Neuronal stem cell (in vitro differentiated cells): ENCODE measurements around the gene ULK4.

Source experiments
- DNase-seq: peaks from one replicate; pipeline ENCODE4 v3.0.0-alpha.2; 2013; ENCODE audit warnings: low spot score
- H2AFZ ChIP-seq: one replicate; pipeline ENCODE4 v1.6.1; 2013; ENCODE audit warnings: mild to moderate bottlenecking, low read length, inconsistent platforms
- H2AK5ac ChIP-seq: 2 replicates; pipeline ENCODE4 v1.6.1; 2013; ENCODE audit warnings: low read depth, mild to moderate bottlenecking, inconsistent platforms, low read length, moderate library complexity, mixed read lengths
- H2BK120ac ChIP-seq: 2 replicates; pipeline ENCODE4 v1.6.1; 2013; ENCODE audit warnings: low read depth, mild to moderate bottlenecking, inconsistent platforms, low read length, moderate library complexity, mixed read lengths
- H2BK12ac ChIP-seq: one replicate; pipeline ENCODE4 v1.6.1; 2013; ENCODE audit warnings: low read length, inconsistent platforms
- H2BK15ac ChIP-seq: 2 replicates; pipeline ENCODE4 v1.6.1; 2013; ENCODE audit warnings: mild to moderate bottlenecking, low read length, inconsistent platforms, mixed read lengths
- H2BK5ac ChIP-seq: one replicate; pipeline ENCODE4 v1.6.1; 2013; ENCODE audit warnings: inconsistent platforms, mild to moderate bottlenecking, low read length, moderate library complexity
- H3K14ac ChIP-seq: one replicate; pipeline ENCODE4 v1.6.1; 2013; ENCODE audit warnings: low read length, inconsistent platforms
- H3K18ac ChIP-seq: 2 replicates; pipeline ENCODE4 v1.6.1; 2013; ENCODE audit warnings: low read length, inconsistent platforms
- H3K23ac ChIP-seq: 2 replicates; pipeline ENCODE4 v1.6.1; 2013; ENCODE audit warnings: low read depth, mild to moderate bottlenecking, mixed read lengths, low read length, inconsistent platforms; ENCODE audit not compliant: poor library complexity
- H3K27ac ChIP-seq: replicated peaks from 3 replicates; pipeline ENCODE4 v1.5.1; 2013; ENCODE audit warnings: low read length, inconsistent platforms
- H3K27me3 ChIP-seq, 3 experiments: 2 replicates each; pipeline ENCODE4 v1.6.1; 2013; ENCODE audit warnings: low read length in 3 of 3, mild to moderate bottlenecking in 2 of 3, inconsistent platforms in 1 of 3, low read depth in 1 of 3, mixed read lengths in 1 of 3, moderate library complexity in 1 of 3; ENCODE audit not compliant: control insufficient read depth in 3 of 3, insufficient read depth in 3 of 3
- H3K36me3 ChIP-seq, 2 donors: replicated peaks in 1 of 2; 2 replicates each; pipeline ENCODE4 v1.6.1; 2013; ENCODE audit warnings: low read length in 2 of 2; ENCODE audit not compliant: control insufficient read depth in 2 of 2, insufficient read depth in 2 of 2
- H3K4ac ChIP-seq: 2 replicates; pipeline ENCODE4 v1.6.1; 2013; ENCODE audit warnings: inconsistent platforms, mild to moderate bottlenecking, low read length, moderate library complexity
- H3K4me1 ChIP-seq, 2 donors: 1 replicate in 1 of 2; 2 replicates in 1 of 2; pipeline ENCODE4 v1.6.1; 2013; ENCODE audit warnings: low read length in 2 of 2, low read depth in 1 of 2; ENCODE audit not compliant: control insufficient read depth in 2 of 2, insufficient read depth in 1 of 2
- H3K4me2 ChIP-seq: one replicate; pipeline ENCODE4 v1.6.1; 2013; ENCODE audit warnings: mild to moderate bottlenecking, low read length, inconsistent platforms; ENCODE audit not compliant: insufficient read depth, poor library complexity, severe bottlenecking
- H3K4me3 ChIP-seq, 2 donors: 2 replicates each; pipeline ENCODE4 v1.5.1; 2013; ENCODE audit warnings: low read length in 2 of 2, mild to moderate bottlenecking in 2 of 2, inconsistent platforms in 1 of 2, moderate library complexity in 1 of 2
- H3K79me1 ChIP-seq: one replicate; pipeline ENCODE4 v1.6.1; 2013; ENCODE audit warnings: low read depth, mild to moderate bottlenecking, inconsistent platforms, low read length, moderate library complexity
- H3K9ac ChIP-seq: one replicate; pipeline ENCODE4 v1.6.1; 2013; ENCODE audit warnings: mild to moderate bottlenecking, low read depth, low read length, inconsistent platforms; ENCODE audit not compliant: poor library complexity
- H3K9me3 ChIP-seq, 2 donors: replicated peaks in 1 of 2; 2 replicates each; pipeline versions ENCODE3 to v1.6.1; 2013; ENCODE audit warnings: low read length in 2 of 2, mild to moderate bottlenecking in 2 of 2, inconsistent platforms in 1 of 2, low read depth in 1 of 2, mixed read lengths in 1 of 2, moderate library complexity in 1 of 2; ENCODE audit not compliant: control insufficient read depth in 2 of 2, insufficient read depth in 1 of 2
- H4K8ac ChIP-seq: one replicate; pipeline ENCODE4 v1.6.1; 2013; ENCODE audit warnings: low read depth, mild to moderate bottlenecking, inconsistent platforms, low read length, moderate library complexity
- H4K91ac ChIP-seq: one replicate; pipeline ENCODE4 v1.6.1; 2013; ENCODE audit warnings: low read length, low read depth, mild to moderate bottlenecking, inconsistent platforms; ENCODE audit not compliant: poor library complexity
- WGBS, 2 donors: extraction: QIAGEN DNeasy Blood & Tissue Kit; methylation state at CpG; one replicate each; pipeline ENCODE4 v1.1.7; 2013; ENCODE audit warnings: missing lambda C conversion rate in 2 of 2, mixed read lengths in 1 of 2; ENCODE audit not compliant: insufficient read length in 2 of 2, insufficient replicate concordance in 1 of 2; ENCODE audit errors: extremely low coverage in 2 of 2; 5-methylcytosine and 5-hydroxymethylcytosine counted together

ULK4 gene

GRCh38 chr3:41462103-41462691 lies 499.7 kb downstream of the ULK4 start:
- H3K9me3 ChIP-seq = no peaks in the 10 kb centered on the region
- no peak overlapping the region for H3K14ac ChIP-seq
- no peak overlapping the region for H2BK15ac ChIP-seq
- H3K4ac ChIP-seq = no peak overlapping the region
- H2BK12ac ChIP-seq = no peak overlapping the region
- no peak overlapping the region for H3K4me3 ChIP-seq
- H2BK5ac ChIP-seq = no peak overlapping the region
- H3K36me3 ChIP-seq = no peaks in the 10 kb centered on the region
- H3K9ac ChIP-seq = no peak overlapping the region
- no peak for DNase-seq
- no peak overlapping the region for H2BK120ac ChIP-seq
- H4K8ac ChIP-seq = no peak overlapping the region
- H3K23ac ChIP-seq = no peak overlapping the region
- no peak overlapping the region for H2AFZ ChIP-seq
- H3K27ac ChIP-seq = no peak overlapping the region
- no peak overlapping the region for H3K4me2 ChIP-seq
- no peaks in the 10 kb centered on the region for H3K79me1 ChIP-seq
- no peak overlapping the region for H4K91ac ChIP-seq
- no CpG with 5 or more reads among the region's 2 CpGs for WGBS, 2 donors
- H2AK5ac ChIP-seq = no peak overlapping the region
- H3K4me1 ChIP-seq = peaks cover under 1 to 2% of the 10 kb centered on the region in 2 donors
- no peaks in the 10 kb centered on the region for H3K27me3 ChIP-seq
- H3K18ac ChIP-seq = no peak overlapping the region

DNA sequence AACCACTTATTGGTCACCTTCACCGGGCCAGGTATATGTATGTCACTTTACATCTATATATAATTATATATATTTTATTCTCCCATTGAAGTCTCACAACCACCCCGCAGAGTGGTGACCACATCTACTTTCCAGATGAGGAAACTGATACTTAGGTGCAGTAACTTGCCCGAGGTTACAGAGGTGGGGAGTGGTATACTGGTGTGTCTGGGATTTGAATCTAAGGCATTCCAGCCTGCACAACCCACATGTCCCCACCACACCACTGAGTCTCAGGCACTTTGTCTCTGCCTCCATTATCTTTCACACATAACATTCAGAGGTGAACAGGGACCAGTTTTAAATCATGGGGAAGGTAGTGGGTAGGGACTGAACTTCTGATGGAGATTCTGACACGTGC lies 501.2 kb downstream of the ULK4 start:
- H2AK5ac ChIP-seq = no peak overlapping the region
- H3K27ac ChIP-seq = no peak overlapping the region
- H3K36me3 ChIP-seq = no peaks in the 10 kb centered on the region
- H2BK5ac ChIP-seq = no peak overlapping the region
- H3K14ac ChIP-seq = no peak overlapping the region
- H3K18ac ChIP-seq = no peak overlapping the region
- DNase-seq = no peak
- H3K27me3 ChIP-seq = no peaks in the 10 kb centered on the region
- H4K8ac ChIP-seq = no peak overlapping the region
- no peaks in the 10 kb centered on the region for H3K9me3 ChIP-seq
- no peak overlapping the region for H3K4ac ChIP-seq
- no peak overlapping the region for H2BK15ac ChIP-seq
- H3K4me1 ChIP-seq = peaks cover 3 to 5% of the 10 kb centered on the region in 2 donors
- H3K4me2 ChIP-seq = no peak overlapping the region
- no peaks in the 10 kb centered on the region for H3K79me1 ChIP-seq
- H3K4me3 ChIP-seq = no peak overlapping the region
- H3K23ac ChIP-seq = no peak overlapping the region
- H3K9ac ChIP-seq = no peak overlapping the region
- no peak overlapping the region for H2AFZ ChIP-seq
- WGBS, 2 donors = no CpG with 5 or more reads among the region's 4 CpGs
- H2BK12ac ChIP-seq = no peak overlapping the region
- no peak overlapping the region for H4K91ac ChIP-seq
- no peak overlapping the region for H2BK120ac ChIP-seq

DNA sequence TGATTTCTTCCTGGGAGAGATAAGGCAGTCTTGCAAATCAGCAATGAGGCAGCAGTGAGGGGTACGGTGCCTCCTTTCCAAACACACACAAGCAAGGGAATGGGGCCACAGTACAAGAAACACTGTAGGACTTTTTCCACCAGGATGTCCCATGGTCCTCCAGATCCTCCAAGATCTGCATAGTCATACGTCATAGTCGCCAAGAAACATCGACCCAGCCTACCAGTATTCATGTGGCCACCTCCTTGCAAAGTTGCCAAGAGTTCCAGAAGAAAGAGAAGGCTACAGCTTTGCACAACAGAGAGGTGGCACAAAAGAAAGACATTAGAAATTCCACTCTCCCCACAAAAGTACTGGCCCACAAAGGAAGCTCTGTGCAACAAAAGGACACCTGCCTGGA lies 504.7 kb downstream of the ULK4 start:
- Histone ChIP-seq H3K4me2 (no peak overlapping the region), H2BK120ac (no peak overlapping the region), H3K4me3 (no peak overlapping the region), H3K27me3 (no peaks in the 10 kb centered on the region), H3K36me3 (no peaks in the 10 kb centered on the region), H3K4me1 (peaks cover 3 to 5% of the 10 kb centered on the region in 2 donors), H3K27ac (no peak overlapping the region), H3K79me1 (no peaks in the 10 kb centered on the region), H3K9ac (no peak overlapping the region), H2AFZ (no peak overlapping the region), H3K14ac (no peak overlapping the region), H3K18ac (no peak overlapping the region), H3K9me3 (no peaks in the 10 kb centered on the region), H4K8ac (no peak overlapping the region), H2BK15ac (no peak overlapping the region), H3K4ac (no peak overlapping the region), H2AK5ac (no peak overlapping the region), H3K23ac (no peak overlapping the region), H2BK5ac (no peak overlapping the region), H2BK12ac (no peak overlapping the region), H4K91ac (no peak overlapping the region)
- no peak for DNase-seq
- WGBS, 2 donors = no CpG with 5 or more reads among the region's 4 CpGs

DNA sequence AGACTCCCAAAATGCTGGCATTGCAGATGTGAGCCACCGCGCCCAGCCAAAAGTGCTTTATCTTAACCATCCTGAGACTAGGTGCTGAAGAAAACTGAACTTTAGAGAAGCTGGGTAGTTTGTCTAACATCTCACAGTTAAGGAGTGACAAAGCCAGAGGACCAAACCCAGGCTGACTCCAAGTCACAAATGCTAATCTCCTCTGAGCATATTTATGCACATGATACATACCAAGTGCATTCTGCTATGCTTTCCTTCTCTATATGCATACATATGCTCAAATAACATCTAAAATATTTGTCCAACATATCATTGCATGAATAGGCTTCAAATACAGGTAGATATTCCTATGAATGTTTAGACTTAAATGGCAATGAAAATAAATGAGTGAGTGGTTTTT lies 505.7 kb downstream of the ULK4 start:
- no peak overlapping the region for H2AFZ ChIP-seq
- no peak overlapping the region for H2BK5ac ChIP-seq
- no peak overlapping the region for H3K14ac ChIP-seq
- no peak overlapping the region for H3K4ac ChIP-seq
- H3K4me3 ChIP-seq = no peak overlapping the region
- H2AK5ac ChIP-seq = no peak overlapping the region
- no peak overlapping the region for H3K27ac ChIP-seq
- H4K91ac ChIP-seq = no peak overlapping the region
- peaks cover 3 to 5% of the 10 kb centered on the region in 2 donors for H3K4me1 ChIP-seq
- no peaks in the 10 kb centered on the region for H3K36me3 ChIP-seq
- H3K9ac ChIP-seq = no peak overlapping the region
- no peak overlapping the region for H3K18ac ChIP-seq
- no peak overlapping the region for H4K8ac ChIP-seq
- H3K4me2 ChIP-seq = no peak overlapping the region
- H2BK120ac ChIP-seq = no peak overlapping the region
- no peaks in the 10 kb centered on the region for H3K79me1 ChIP-seq
- no peaks in the 10 kb centered on the region for H3K9me3 ChIP-seq
- WGBS, 2 donors = no CpG with 5 or more reads among the region's 2 CpGs
- H3K27me3 ChIP-seq = no peaks in the 10 kb centered on the region
- no peak overlapping the region for H2BK12ac ChIP-seq
- no peak overlapping the region for H3K23ac ChIP-seq
- H2BK15ac ChIP-seq = no peak overlapping the region
- DNase-seq = no peak
